Measurements from ENCODE around the gene OSBPL1A. TPM values are rescaled to one million over a fixed set of nuclear protein-coding genes. Genes with fewer than 3 reads are reported as not detected.

OSBPL1A gene
- total and polyA plus RNA-seq, 10 of the 15 experiments (the other 5 are each of a cell fraction or from before 2014, with no cell fraction given) = 0.02 to 0.83 (median 0.11) TPM; not detected in 6

DNA sequence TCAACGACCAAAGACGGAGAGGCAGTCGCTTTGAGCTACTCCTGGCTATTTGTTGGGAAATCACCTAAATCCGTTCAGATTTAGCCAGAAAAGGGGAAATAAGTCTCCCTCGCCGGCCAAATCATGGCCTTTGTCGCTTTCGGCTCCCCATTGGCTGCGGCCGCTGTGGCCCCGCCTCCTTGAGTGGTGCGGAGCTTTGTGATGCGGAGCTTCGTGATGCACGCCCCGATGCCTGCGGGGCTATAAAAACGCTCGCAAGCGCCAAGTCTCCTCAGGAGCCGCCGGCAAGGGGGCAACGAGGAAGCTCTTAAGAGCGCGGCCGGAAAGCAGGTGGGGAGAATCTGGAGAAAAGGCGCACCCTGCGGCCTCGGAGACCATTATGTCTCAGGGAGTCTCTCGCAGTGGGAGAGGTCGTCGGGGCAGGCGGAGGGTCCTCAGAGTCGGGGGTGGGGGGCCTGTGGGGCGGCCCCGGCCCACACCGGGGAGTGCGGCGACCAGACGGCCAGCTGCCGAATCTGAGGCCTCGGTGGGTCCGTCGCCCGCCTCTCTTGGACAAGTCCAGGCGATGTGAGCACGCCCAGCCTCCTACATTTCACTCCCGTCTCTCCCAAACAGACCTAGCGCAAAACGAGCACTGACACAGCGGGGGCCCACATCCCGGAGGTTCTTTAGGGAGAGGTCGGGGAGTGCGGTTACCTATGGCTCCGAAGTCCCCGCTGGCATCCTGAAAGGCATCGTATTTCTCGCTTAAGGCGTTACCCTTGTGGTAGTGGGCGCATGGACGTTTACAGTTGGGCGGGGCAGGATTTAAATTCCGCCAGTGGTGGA lies 258.6 kb downstream of the OSBPL1A start, which contains the start of gene CABYR (continued):
- TF ChIP-seq ESRRA (IDR thresholded peaks at IDR 0.05; ENCODE audit: low read length) (no peak), ZNF274 (IDR thresholded peaks at IDR 0.05; ENCODE audit: insufficient read depth, insufficient read length) (no peak), EED (IDR thresholded peaks at IDR 0.05; ENCODE audit: low read depth) (no peak), NFIC (IDR thresholded peaks at IDR 0.05; ENCODE audit: low read depth, low read length) (0 out of 2 replicates have a peak, but pooled peaks have one; percentile 11), ZBTB4 (CRISPR knock-in tag; IDR thresholded peaks at IDR 0.05) (no peak), ZNF592 (IDR thresholded peaks at IDR 0.05) (no peak), STAT1 (conservative IDR thresholded peaks at IDR 0.05) (no peak), TARDBP (IDR thresholded peaks at IDR 0.05; ENCODE audit: borderline replicate concordance) (no peak), HDAC2 (IDR thresholded peaks at IDR 0.05) (no peak), PAX8 (IDR thresholded peaks at IDR 0.05) (no peak), TBL1XR1 (IDR thresholded peaks at IDR 0.05; ENCODE audit: low read depth, low read length) (no peak), RBBP5 (conservative IDR thresholded peaks at IDR 0.05) (no peak), ZNF207 (IDR thresholded peaks at IDR 0.05; ENCODE audit: borderline replicate concordance) (no peak)
- TF ChIP-seq, protein P1, sequence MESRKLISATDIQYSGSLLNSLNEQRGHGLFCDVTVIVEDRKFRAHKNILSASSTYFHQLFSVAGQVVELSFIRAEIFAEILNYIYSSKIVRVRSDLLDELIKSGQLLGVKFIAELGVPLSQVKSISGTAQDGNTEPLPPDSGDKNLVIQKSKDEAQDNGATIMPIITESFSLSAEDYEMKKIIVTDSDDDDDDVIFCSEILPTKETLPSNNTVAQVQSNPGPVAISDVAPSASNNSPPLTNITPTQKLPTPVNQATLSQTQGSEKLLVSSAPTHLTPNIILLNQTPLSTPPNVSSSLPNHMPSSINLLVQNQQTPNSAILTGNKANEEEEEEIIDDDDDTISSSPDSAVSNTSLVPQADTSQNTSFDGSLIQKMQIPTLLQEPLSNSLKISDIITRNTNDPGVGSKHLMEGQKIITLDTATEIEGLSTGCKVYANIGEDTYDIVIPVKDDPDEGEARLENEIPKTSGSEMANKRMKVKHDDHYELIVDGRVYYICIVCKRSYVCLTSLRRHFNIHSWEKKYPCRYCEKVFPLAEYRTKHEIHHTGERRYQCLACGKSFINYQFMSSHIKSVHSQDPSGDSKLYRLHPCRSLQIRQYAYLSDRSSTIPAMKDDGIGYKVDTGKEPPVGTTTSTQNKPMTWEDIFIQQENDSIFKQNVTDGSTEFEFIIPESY (IDR thresholded peaks at IDR 0.05) = no peak
- TF ChIP-seq, protein P2, sequence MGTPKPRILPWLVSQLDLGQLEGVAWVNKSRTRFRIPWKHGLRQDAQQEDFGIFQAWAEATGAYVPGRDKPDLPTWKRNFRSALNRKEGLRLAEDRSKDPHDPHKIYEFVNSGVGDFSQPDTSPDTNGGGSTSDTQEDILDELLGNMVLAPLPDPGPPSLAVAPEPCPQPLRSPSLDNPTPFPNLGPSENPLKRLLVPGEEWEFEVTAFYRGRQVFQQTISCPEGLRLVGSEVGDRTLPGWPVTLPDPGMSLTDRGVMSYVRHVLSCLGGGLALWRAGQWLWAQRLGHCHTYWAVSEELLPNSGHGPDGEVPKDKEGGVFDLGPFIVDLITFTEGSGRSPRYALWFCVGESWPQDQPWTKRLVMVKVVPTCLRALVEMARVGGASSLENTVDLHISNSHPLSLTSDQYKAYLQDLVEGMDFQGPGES (IDR thresholded peaks at IDR 0.05) = no peak
- TF ChIP-seq, protein P3, sequence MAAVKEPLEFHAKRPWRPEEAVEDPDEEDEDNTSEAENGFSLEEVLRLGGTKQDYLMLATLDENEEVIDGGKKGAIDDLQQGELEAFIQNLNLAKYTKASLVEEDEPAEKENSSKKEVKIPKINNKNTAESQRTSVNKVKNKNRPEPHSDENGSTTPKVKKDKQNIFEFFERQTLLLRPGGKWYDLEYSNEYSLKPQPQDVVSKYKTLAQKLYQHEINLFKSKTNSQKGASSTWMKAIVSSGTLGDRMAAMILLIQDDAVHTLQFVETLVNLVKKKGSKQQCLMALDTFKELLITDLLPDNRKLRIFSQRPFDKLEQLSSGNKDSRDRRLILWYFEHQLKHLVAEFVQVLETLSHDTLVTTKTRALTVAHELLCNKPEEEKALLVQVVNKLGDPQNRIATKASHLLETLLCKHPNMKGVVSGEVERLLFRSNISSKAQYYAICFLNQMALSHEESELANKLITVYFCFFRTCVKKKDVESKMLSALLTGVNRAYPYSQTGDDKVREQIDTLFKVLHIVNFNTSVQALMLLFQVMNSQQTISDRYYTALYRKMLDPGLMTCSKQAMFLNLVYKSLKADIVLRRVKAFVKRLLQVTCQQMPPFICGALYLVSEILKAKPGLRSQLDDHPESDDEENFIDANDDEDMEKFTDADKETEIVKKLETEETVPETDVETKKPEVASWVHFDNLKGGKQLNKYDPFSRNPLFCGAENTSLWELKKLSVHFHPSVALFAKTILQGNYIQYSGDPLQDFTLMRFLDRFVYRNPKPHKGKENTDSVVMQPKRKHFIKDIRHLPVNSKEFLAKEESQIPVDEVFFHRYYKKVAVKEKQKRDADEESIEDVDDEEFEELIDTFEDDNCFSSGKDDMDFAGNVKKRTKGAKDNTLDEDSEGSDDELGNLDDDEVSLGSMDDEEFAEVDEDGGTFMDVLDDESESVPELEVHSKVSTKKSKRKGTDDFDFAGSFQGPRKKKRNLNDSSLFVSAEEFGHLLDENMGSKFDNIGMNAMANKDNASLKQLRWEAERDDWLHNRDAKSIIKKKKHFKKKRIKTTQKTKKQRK (IDR thresholded peaks at IDR 0.05; ENCODE audit: low read depth, low read length) = no peak
